GM23338 (cell line): Measurements from ENCODE around the gene SLC43A2.

Experiments used
- CTCF ChIP-seq, 2 experiments: fragments of 200-600 bp in 1 of 2; sonication (generic) in 1 of 2; conservative IDR thresholded peaks; 2 replicates each; pipeline versions ENCODE4 v1.5.1 to v1.6.1; 2016 to 2017; ENCODE audit warnings: antibody characterized with exemption in 2 of 2, low read depth in 2 of 2, mild to moderate bottlenecking in 2 of 2, moderate library complexity in 1 of 2
- EZH2 ChIP-seq: fragments of 200-600 bp; sonication (generic); IDR thresholded peaks from one replicate; pipeline ENCODE4 v1.8.0; 2017; ENCODE audit warnings: antibody characterized with exemption, mild to moderate bottlenecking, low read depth; ENCODE audit not compliant: unreplicated experiment
- POLR2AphosphoS5 ChIP-seq: IDR thresholded peaks from 2 replicates; pipeline ENCODE4 v1.6.1; 2016; ENCODE audit warnings: antibody characterized with exemption, low read depth
- STAT1 ChIP-seq: IDR thresholded peaks from one replicate; pipeline ENCODE4 v1.6.1; 2016; ENCODE audit warnings: antibody characterized with exemption; ENCODE audit not compliant: unreplicated experiment

DNA sequence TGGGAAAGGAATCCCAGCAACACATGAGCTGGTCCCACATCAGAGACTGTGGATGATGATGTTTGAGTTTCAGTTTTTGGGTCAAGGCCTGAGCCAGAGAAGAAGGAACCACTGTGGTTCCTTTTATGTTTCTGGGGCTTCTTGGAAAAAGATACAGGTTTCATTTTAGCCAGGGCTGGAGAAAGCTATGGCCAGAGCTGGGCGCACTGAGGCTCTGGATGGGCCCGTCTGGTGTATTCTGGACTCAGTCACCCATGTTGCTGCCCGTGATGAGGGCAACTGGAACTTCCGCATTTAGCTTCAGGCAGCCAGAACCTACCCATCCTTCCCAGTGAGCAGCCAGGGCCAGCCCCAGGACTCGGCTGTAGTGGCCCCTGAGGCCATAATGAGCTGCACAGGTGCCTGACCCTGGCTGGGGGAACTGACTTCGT is 51.0 kb downstream of the SLC43A2 start:
- TF ChIP-seq STAT1 (no peak), CTCF (conservative IDR thresholded peaks at IDR 0.05; ENCODE audit: low read depth in 2 of 2) (no peak), EZH2 (no peak), POLR2AphosphoS5 (no peak)
